ENCODE results near the gene SERPINA4.

SERPINA4 gene

GRCh38 chr14:94598816-94599655, 37.8 kb downstream of the SERPINA4 start:
- no peak for TF ChIP-seq RAD21 (IDR thresholded peaks at IDR 0.05; ENCODE audit: low read depth)
- peak; percentile 67 for TF ChIP-seq CEBPB (IDR thresholded peaks at IDR 0.05)
- TF ChIP-seq CREB1 (IDR thresholded peaks at IDR 0.05; ENCODE audit: low read depth) = no peak

- no peak for TF ChIP-seq RAD21 (IDR thresholded peaks at IDR 0.05; ENCODE audit: low read depth)
- TF ChIP-seq REST (IDR thresholded peaks at IDR 0.05; ENCODE audit: low read depth) = no peak
- no peak for TF ChIP-seq TEAD4 (IDR thresholded peaks at IDR 0.05)
- no peak for TF ChIP-seq YY1 (IDR thresholded peaks at IDR 0.05; ENCODE audit: low read depth)
These were observed 38.4 kb downstream of the SERPINA4 start for GRCh38 chr14:94599656-94600004.

GRCh38 chr14:94600148-94600545, 38.9 kb downstream of the SERPINA4 start:
- TF ChIP-seq NFIC (IDR thresholded peaks at IDR 0.05) = no peak
- no peak for TF ChIP-seq USF1 (IDR thresholded peaks at IDR 0.05)
- TF ChIP-seq EGR1 (IDR thresholded peaks at IDR 0.05) = no peak
- TF ChIP-seq REST (IDR thresholded peaks at IDR 0.05; ENCODE audit: low read depth) = no peak
- TF ChIP-seq RAD21 (IDR thresholded peaks at IDR 0.05; ENCODE audit: low read depth) = no peak
- TF ChIP-seq TCF12 (IDR thresholded peaks at IDR 0.05; ENCODE audit: low read depth) = no peak
- no peak for TF ChIP-seq CEBPB (IDR thresholded peaks at IDR 0.05)
- no peak for TF ChIP-seq YY1 (IDR thresholded peaks at IDR 0.05; ENCODE audit: low read depth)
- TF ChIP-seq TAF1 (IDR thresholded peaks at IDR 0.05; ENCODE audit: low read depth) = no peak

- TF ChIP-seq NFIC (IDR thresholded peaks at IDR 0.05) (no peak), EGR1 (IDR thresholded peaks at IDR 0.05) (no peak), REST (IDR thresholded peaks at IDR 0.05; ENCODE audit: low read depth) (no peak), RAD21 (IDR thresholded peaks at IDR 0.05; ENCODE audit: low read depth) (no peak), MAX (IDR thresholded peaks at IDR 0.05) (no peak), USF1 (IDR thresholded peaks at IDR 0.05) (no peak), TEAD4 (IDR thresholded peaks at IDR 0.05) (no peak), EP300 (IDR thresholded peaks at IDR 0.05; ENCODE audit: borderline replicate concordance) (no peak), CREB1 (IDR thresholded peaks at IDR 0.05; ENCODE audit: low read depth) (no peak), YY1 (IDR thresholded peaks at IDR 0.05; ENCODE audit: low read depth) (no peak), TAF1 (IDR thresholded peaks at IDR 0.05; ENCODE audit: low read depth) (no peak), ZBTB7A (IDR thresholded peaks at IDR 0.05; ENCODE audit: low read depth) (no peak), TCF12 (IDR thresholded peaks at IDR 0.05; ENCODE audit: low read depth) (no peak), CEBPB (IDR thresholded peaks at IDR 0.05) (no peak), FOXM1 (IDR thresholded peaks at IDR 0.05; ENCODE audit: borderline replicate concordance, low read depth) (no peak)
These were observed 40.7 kb downstream of the SERPINA4 start for GRCh38 chr14:94601884-94602391.

GRCh38 chr14:94602722-94603121, 41.5 kb downstream of the SERPINA4 start:
- TF ChIP-seq REST (IDR thresholded peaks at IDR 0.05; ENCODE audit: low read depth) = no peak
- TF ChIP-seq USF1 (IDR thresholded peaks at IDR 0.05) = no peak
- no peak for TF ChIP-seq RAD21 (IDR thresholded peaks at IDR 0.05; ENCODE audit: low read depth)
- TF ChIP-seq CREB1 (IDR thresholded peaks at IDR 0.05; ENCODE audit: low read depth) = no peak
- TF ChIP-seq TEAD4 (IDR thresholded peaks at IDR 0.05) = no peak
- TF ChIP-seq EGR1 (IDR thresholded peaks at IDR 0.05) = no peak
- TF ChIP-seq EP300 (IDR thresholded peaks at IDR 0.05; ENCODE audit: borderline replicate concordance) = no peak
- TF ChIP-seq NFIC (IDR thresholded peaks at IDR 0.05) = no peak
- TF ChIP-seq CEBPB (IDR thresholded peaks at IDR 0.05) = no peak
- TF ChIP-seq YY1 (IDR thresholded peaks at IDR 0.05; ENCODE audit: low read depth) = no peak
- TF ChIP-seq ZBTB7A (IDR thresholded peaks at IDR 0.05; ENCODE audit: low read depth) = no peak
- no peak for TF ChIP-seq FOXM1 (IDR thresholded peaks at IDR 0.05; ENCODE audit: borderline replicate concordance, low read depth)
- TF ChIP-seq TAF1 (IDR thresholded peaks at IDR 0.05; ENCODE audit: low read depth) = no peak
- TF ChIP-seq MAX (IDR thresholded peaks at IDR 0.05) = no peak
- no peak for TF ChIP-seq TCF12 (IDR thresholded peaks at IDR 0.05; ENCODE audit: low read depth)
